ENCODE results near the gene CACNG7.

CACNG7 gene

DNA sequence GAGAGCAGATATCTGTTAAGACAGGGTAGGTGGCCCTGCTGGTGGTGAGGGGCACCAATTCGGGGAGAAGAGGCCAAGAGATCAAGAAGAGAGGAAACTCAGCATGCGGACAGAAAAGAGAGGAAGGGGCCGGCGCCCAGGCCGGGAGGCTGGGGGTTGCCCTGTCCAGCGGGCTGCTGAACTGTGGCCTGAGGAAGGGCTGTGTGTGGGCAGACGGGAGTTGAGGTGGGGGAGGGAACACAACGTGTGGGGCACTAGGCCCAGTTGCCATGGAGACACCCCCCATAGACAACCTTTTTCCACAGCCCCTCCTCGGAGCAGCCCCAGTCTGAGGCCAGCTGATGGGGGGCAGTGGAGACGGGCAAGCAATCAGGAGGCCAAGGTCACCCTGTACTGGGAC is 51.1 kb downstream of the CACNG7 start:
- H3K27me3 ChIP-seq (ENCODE audit: insufficient read depth, poor library complexity, severe bottlenecking), result peaks cover 50% of the 10 kb centered on the region
- H3K4me3 ChIP-seq (replicated peaks; ENCODE audit: insufficient read depth, low read length), result no peak overlapping the region
- H3K27ac ChIP-seq (replicated peaks), result no peak overlapping the region
- TF ChIP-seq POLR2AphosphoS5 (IDR thresholded peaks at IDR 0.05; ENCODE audit: low read depth) (no peak), SPI1 (IDR thresholded peaks at IDR 0.05; ENCODE audit: borderline replicate concordance, low read depth) (no peak), GABPA (IDR thresholded peaks at IDR 0.05; ENCODE audit: low read depth) (no peak)
- TF ChIP-seq, protein P1, sequence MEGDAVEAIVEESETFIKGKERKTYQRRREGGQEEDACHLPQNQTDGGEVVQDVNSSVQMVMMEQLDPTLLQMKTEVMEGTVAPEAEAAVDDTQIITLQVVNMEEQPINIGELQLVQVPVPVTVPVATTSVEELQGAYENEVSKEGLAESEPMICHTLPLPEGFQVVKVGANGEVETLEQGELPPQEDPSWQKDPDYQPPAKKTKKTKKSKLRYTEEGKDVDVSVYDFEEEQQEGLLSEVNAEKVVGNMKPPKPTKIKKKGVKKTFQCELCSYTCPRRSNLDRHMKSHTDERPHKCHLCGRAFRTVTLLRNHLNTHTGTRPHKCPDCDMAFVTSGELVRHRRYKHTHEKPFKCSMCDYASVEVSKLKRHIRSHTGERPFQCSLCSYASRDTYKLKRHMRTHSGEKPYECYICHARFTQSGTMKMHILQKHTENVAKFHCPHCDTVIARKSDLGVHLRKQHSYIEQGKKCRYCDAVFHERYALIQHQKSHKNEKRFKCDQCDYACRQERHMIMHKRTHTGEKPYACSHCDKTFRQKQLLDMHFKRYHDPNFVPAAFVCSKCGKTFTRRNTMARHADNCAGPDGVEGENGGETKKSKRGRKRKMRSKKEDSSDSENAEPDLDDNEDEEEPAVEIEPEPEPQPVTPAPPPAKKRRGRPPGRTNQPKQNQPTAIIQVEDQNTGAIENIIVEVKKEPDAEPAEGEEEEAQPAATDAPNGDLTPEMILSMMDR (IDR thresholded peaks at IDR 0.05; ENCODE audit: insufficient read depth, low read length), result no peak
- TF ChIP-seq, protein P2, sequence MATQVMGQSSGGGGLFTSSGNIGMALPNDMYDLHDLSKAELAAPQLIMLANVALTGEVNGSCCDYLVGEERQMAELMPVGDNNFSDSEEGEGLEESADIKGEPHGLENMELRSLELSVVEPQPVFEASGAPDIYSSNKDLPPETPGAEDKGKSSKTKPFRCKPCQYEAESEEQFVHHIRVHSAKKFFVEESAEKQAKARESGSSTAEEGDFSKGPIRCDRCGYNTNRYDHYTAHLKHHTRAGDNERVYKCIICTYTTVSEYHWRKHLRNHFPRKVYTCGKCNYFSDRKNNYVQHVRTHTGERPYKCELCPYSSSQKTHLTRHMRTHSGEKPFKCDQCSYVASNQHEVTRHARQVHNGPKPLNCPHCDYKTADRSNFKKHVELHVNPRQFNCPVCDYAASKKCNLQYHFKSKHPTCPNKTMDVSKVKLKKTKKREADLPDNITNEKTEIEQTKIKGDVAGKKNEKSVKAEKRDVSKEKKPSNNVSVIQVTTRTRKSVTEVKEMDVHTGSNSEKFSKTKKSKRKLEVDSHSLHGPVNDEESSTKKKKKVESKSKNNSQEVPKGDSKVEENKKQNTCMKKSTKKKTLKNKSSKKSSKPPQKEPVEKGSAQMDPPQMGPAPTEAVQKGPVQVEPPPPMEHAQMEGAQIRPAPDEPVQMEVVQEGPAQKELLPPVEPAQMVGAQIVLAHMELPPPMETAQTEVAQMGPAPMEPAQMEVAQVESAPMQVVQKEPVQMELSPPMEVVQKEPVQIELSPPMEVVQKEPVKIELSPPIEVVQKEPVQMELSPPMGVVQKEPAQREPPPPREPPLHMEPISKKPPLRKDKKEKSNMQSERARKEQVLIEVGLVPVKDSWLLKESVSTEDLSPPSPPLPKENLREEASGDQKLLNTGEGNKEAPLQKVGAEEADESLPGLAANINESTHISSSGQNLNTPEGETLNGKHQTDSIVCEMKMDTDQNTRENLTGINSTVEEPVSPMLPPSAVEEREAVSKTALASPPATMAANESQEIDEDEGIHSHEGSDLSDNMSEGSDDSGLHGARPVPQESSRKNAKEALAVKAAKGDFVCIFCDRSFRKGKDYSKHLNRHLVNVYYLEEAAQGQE (IDR thresholded peaks at IDR 0.05; ENCODE audit: insufficient replicate concordance, low read depth), result no peak
- no peak for DNase-seq (ENCODE audit: low read depth in 1 of 2, low spot score in 1 of 2)

DNA sequence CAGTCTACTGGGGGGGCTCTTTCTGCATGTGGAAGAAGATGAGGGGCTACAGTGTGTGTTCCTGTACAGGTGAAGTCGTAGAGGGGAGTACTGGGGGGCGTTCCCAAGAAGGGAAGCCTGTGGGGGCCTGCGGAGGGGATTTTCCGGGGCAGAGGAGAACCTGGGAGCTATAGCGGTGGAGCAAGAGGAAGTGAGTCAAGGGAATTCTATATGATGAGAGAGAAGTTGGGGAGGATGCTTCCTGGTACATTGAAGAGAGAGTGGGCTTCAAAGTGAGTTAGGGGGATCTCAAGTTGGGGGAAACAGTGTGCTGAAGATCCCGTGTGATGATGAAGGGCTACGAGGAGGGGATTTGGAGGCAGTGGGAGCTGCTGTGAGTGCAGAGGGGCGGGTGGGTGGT is 51.8 kb downstream of the CACNG7 start:
- Histone ChIP-seq H3K4me3 (replicated peaks; ENCODE audit: insufficient read depth, low read length) (no peak overlapping the region), H3K27me3 (ENCODE audit: insufficient read depth, poor library complexity, severe bottlenecking) (peaks cover 52% of the 10 kb centered on the region), H3K27ac (replicated peaks) (no peak overlapping the region)
- no peak for DNase-seq (ENCODE audit: low read depth in 1 of 2, low spot score in 1 of 2)
- TF ChIP-seq SPI1 (IDR thresholded peaks at IDR 0.05; ENCODE audit: borderline replicate concordance, low read depth), result no peak
- TF ChIP-seq GABPA (IDR thresholded peaks at IDR 0.05; ENCODE audit: low read depth), result no peak
- TF ChIP-seq, protein P2 (IDR thresholded peaks at IDR 0.05; ENCODE audit: insufficient replicate concordance, low read depth), result no peak
- no peak for TF ChIP-seq POLR2AphosphoS5 (IDR thresholded peaks at IDR 0.05; ENCODE audit: low read depth)
- TF ChIP-seq, protein P1 (IDR thresholded peaks at IDR 0.05; ENCODE audit: insufficient read depth, low read length), result no peak

- Histone ChIP-seq H3K27ac (replicated peaks) (no peak overlapping the region), H3K27me3 (ENCODE audit: insufficient read depth, poor library complexity, severe bottlenecking) (peaks cover 52% of the 10 kb centered on the region), H3K4me3 (replicated peaks; ENCODE audit: insufficient read depth, low read length) (no peak overlapping the region)
- DNase-seq (ENCODE audit: low read depth in 1 of 2, low spot score in 1 of 2), result no peak
- TF ChIP-seq, protein P2 (IDR thresholded peaks at IDR 0.05; ENCODE audit: insufficient replicate concordance, low read depth), result no peak
- TF ChIP-seq, protein P1 (IDR thresholded peaks at IDR 0.05; ENCODE audit: insufficient read depth, low read length), result no peak
- TF ChIP-seq GABPA (IDR thresholded peaks at IDR 0.05; ENCODE audit: low read depth), result no peak
- no peak for TF ChIP-seq POLR2AphosphoS5 (IDR thresholded peaks at IDR 0.05; ENCODE audit: low read depth)
- TF ChIP-seq SPI1 (IDR thresholded peaks at IDR 0.05; ENCODE audit: borderline replicate concordance, low read depth), result no peak
Measured at GRCh38 chr19:53961523-53962356, 52.7 kb downstream of the CACNG7 start.
